ENCODE data around the gene FRMD8. TPM values are rescaled to one million over a fixed set of nuclear protein-coding genes. Genes with fewer than 3 reads are reported as not detected.

The FRMD8 gene
- total RNA-seq, 1 donor = 42.7 TPM

- H3K4me3 ChIP-seq (ENCODE audit: low read depth, low read length) = no peak overlapping the region
- TF ChIP-seq, protein P1, sequence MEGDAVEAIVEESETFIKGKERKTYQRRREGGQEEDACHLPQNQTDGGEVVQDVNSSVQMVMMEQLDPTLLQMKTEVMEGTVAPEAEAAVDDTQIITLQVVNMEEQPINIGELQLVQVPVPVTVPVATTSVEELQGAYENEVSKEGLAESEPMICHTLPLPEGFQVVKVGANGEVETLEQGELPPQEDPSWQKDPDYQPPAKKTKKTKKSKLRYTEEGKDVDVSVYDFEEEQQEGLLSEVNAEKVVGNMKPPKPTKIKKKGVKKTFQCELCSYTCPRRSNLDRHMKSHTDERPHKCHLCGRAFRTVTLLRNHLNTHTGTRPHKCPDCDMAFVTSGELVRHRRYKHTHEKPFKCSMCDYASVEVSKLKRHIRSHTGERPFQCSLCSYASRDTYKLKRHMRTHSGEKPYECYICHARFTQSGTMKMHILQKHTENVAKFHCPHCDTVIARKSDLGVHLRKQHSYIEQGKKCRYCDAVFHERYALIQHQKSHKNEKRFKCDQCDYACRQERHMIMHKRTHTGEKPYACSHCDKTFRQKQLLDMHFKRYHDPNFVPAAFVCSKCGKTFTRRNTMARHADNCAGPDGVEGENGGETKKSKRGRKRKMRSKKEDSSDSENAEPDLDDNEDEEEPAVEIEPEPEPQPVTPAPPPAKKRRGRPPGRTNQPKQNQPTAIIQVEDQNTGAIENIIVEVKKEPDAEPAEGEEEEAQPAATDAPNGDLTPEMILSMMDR (IDR thresholded peaks at IDR 0.05; ENCODE audit: insufficient read depth, low read length) = no peak
These were observed 33.1 kb upstream of the FRMD8 start for GRCh38 chr11:65353376-65353775.

DNA sequence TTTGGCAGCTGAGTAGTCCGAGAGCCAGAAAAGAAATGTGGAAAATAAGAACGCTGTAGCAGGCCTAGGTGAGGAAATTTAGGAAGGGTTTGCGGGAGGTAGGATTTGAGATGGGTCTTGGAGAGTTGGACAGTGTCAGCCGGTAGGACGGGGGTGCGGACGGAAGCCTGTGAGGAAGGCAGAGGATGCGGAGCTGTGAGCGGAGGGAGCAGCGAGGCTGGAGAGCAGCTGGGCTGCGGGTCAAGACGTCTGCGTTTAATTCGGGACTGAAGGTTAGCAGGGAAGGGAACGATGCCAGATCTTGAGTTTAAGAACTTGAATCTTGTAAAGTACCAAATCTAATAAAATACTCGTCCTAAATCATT is 32.6 kb upstream of the FRMD8 start:
- H3K4me3 ChIP-seq (ENCODE audit: low read depth, low read length) = peak overlapping the region; percentile 71
- TF ChIP-seq, protein P1 (IDR thresholded peaks at IDR 0.05; ENCODE audit: insufficient read depth, low read length) = no peak
- DNase-seq (ENCODE audit: low read depth) = no peak

More at GRCh38 chr11:65353376-65353775, 33.1 kb upstream of the FRMD8 start:
- no peak for DNase-seq (ENCODE audit: low read depth)

DNA sequence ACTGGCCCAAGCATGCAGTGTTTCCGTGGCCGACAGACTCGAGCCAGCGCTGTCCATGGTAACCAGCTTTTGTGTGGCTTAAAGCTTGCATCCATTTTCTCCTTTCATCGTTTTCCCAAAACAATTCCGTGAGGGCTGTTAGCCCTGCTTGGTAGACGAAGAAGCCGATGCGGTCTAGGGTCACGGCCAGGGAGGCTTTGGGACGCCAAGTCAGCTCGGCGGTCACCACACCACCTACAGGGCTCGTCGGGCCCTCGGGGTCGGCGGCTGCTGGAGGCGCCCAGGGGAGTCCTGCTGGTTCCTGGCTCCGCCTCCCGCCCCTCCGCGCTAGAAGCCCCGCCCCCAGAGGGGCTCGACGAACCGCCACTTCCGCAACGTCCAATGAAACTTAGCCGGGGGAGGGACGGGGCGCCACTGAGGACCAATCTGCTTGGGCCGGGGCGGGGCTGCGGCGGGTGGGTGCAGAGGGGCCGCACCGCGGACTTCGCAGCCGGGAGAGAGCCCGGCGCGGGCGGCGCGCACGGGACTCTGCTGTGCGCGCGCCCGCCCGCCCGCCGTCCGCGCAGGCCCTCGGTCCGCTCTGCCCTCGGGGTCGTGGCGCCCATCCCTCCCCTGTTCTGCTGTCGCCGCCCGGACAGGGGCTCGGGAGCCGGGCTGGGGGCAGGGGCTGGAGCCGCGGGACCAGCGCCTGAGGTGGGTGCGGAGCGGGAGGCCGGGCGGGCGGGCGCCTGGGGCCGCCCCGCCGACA is 32.0 kb upstream of the FRMD8 start, which contains the start of gene TIGD3:
Gene TIGD3 (plus strand): TSS at position 487 of the 748 bp plus-strand sequence. CDS start 1,058 bp downstream, outside the sequence.
- TF ChIP-seq, protein P1 (IDR thresholded peaks at IDR 0.05; ENCODE audit: insufficient read depth, low read length) = peak; percentile 3
- peak; percentile 88 for DNase-seq (ENCODE audit: low read depth)
- peak within 1 kb of the TSS; percentile 71 for H3K4me3 ChIP-seq (ENCODE audit: low read depth, low read length)

DNA sequence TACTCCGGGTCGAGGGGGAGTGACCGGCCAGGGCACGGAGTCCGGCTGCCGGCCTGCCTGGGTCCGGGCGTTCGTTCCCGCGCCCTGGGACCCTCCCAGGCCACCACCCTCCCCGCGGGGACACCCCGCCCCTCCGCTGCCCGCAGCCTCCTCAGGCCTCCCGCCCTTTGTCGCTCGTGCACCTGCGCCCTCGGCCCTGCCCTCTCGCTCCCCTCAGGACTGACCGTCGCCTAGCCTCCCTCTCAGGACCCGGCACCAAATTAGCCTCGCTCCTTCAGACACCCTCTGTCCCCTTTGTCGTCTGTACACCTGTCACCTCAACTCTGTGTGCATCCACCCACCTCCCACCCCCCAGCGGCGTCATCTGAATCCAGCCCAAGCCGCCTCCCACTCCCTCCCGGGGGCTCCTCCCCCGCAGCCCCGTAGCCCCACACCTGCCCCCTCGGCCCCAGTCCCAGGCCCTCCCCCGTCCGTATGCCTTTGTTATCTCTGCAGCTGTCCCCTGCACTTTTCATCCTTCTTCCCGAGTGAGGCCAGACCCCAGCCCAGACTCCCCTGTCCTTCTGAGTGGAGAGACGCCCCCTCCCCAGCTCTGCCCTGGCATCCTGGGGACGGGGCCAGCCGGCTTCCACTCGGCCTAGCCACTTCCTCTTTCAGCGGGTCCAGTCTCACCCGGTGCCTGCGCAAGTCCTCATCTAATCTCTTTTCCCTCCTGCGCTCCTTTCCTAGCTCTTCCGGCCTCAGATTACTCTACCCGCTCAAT is 31.2 kb upstream of the FRMD8 start:
- TF ChIP-seq, protein P1 (IDR thresholded peaks at IDR 0.05; ENCODE audit: insufficient read depth, low read length) = no peak
- H3K4me3 ChIP-seq (ENCODE audit: low read depth, low read length) = peak overlapping the region; percentile 64
- no peak for DNase-seq (ENCODE audit: low read depth)

DNA sequence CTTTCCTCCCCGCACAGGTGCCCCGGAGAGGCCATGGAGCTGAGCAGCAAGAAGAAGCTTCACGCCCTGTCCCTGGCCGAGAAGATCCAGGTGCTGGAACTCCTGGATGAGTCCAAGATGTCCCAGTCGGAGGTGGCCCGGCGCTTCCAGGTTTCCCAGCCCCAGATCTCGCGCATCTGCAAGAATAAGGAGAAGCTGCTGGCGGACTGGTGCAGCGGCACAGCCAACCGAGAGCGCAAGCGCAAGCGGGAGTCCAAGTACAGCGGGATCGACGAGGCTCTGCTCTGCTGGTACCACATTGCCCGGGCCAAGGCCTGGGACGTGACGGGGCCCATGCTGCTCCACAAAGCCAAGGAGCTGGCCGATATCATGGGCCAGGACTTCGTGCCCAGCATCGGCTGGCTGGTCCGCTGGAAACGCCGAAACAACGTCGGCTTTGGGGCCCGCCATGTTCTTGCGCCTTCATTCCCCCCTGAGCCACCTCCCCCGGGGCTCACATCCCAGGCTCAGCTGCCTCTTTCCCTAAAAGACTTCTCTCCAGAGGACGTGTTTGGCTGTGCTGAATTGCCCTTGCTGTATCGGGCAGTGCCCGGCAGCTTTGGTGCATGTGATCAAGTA is 30.6 kb upstream of the FRMD8 start:
- H3K4me3 ChIP-seq (ENCODE audit: low read depth, low read length) = peak overlapping the region; percentile 47
- TF ChIP-seq, protein P1 (IDR thresholded peaks at IDR 0.05; ENCODE audit: insufficient read depth, low read length) = no peak
- DNase-seq (ENCODE audit: low read depth) = peak; percentile 48

DNA sequence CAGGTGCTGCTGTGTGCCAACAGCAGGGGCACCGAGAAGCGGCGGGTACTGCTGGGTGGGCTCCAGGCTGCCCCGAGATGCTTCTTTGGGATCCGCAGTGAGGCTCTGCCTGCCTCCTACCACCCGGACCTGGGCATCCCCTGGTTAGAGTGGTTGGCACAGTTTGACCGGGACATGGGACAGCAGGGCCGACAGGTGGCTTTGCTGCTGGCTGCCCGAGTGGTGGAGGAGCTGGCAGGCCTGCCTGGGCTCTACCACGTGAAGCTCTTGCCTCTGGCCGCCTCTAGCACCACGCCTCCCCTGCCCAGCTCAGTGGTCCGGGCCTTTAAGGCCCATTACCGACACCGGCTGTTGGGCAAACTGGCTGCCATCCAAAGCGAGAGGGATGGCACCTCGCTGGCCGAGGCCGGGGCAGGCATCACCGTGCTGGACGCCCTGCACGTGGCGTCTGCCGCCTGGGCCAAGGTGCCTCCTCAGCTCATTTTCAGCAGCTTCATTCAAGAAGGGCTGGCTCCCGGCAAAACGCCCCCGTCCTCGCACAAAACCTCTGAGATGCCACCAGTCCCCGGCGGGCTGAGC is 30.0 kb upstream of the FRMD8 start:
- H3K4me3 ChIP-seq (ENCODE audit: low read depth, low read length) = no peak overlapping the region
- no peak for DNase-seq (ENCODE audit: low read depth)
- TF ChIP-seq, protein P1 (IDR thresholded peaks at IDR 0.05; ENCODE audit: insufficient read depth, low read length) = no peak
